Activated naive CD8-positive, alpha-beta T cell treated with anti-CD3 and anti-CD28 coated beads, Interleukin-2, amount 50 U/mL, for 24 hours (primary cell): ENCODE results near the gene KRTAP9-1.

Experiments used
- ATAC-seq: fragments of 150-1000 bp; cut with Tn5 transposase; one replicate; pipeline ENCODE4 v1.10.0; 2021
- DNase-seq: peaks from one replicate; pipeline ENCODE4 v3.0.0; 2021
- H3K27ac Mint-ChIP-seq: one replicate; pipeline ENCODE4 v1.8.0; 2021; ENCODE audit warnings: mild to moderate bottlenecking, mixed read lengths
- H3K27me3 Mint-ChIP-seq: one replicate; pipeline ENCODE4 v1.8.0; 2021; ENCODE audit warnings: mixed read lengths
- H3K36me3 Mint-ChIP-seq: one replicate; pipeline ENCODE4 v1.8.0; 2021; ENCODE audit warnings: low read depth, mixed read lengths
- H3K4me1 Mint-ChIP-seq: one replicate; pipeline ENCODE4 v1.8.0; 2021; ENCODE audit warnings: mixed read lengths
- H3K4me3 Mint-ChIP-seq: one replicate; pipeline ENCODE4 v1.8.0; 2021; ENCODE audit warnings: mild to moderate bottlenecking, moderate library complexity, mixed read lengths
- H3K9me3 Mint-ChIP-seq: one replicate; pipeline ENCODE4 v1.8.0; 2021; ENCODE audit warnings: mixed read lengths

KRTAP9-1 gene

GRCh38 chr17:41167561-41167960 is 22.1 kb upstream of the KRTAP9-1 start:
- H3K27me3 Mint-ChIP-seq, result no peaks in the 10 kb centered on the region
- H3K4me3 Mint-ChIP-seq, result no peak overlapping the region
- H3K36me3 Mint-ChIP-seq, result no peaks in the 10 kb centered on the region
- H3K27ac Mint-ChIP-seq, result no peak overlapping the region
- DNase-seq (no peak), ATAC-seq (no peak)
- H3K4me1 Mint-ChIP-seq, result no peaks in the 10 kb centered on the region
- H3K9me3 Mint-ChIP-seq, result no peaks in the 10 kb centered on the region

- no peak within 1 kb of the TSS for H3K27ac Mint-ChIP-seq
- DNase-seq (no peak), ATAC-seq (no peak)
- H3K4me3 Mint-ChIP-seq, result no peak within 1 kb of the TSS
- H3K36me3 Mint-ChIP-seq, result no peaks in the 10 kb centered on the region
- no peaks in the 10 kb centered on the region for H3K4me1 Mint-ChIP-seq
- no peaks in the 10 kb centered on the region for H3K27me3 Mint-ChIP-seq
- no peaks in the 10 kb centered on the region for H3K9me3 Mint-ChIP-seq
Observed at GRCh38 chr17:41168121-41168520, 21.6 kb upstream of the KRTAP9-1 start, which contains the start of gene KRTAP4-3. Gene KRTAP4-3, minus strand, starts transcription at chr17:41168221. Its CDS starts 49 bp downstream, at chr17:41168172.

GRCh38 chr17:41171886-41172285 is 17.8 kb upstream of the KRTAP9-1 start:
- Mint-ChIP-seq H3K4me3 (no peak overlapping the region), H3K27me3 (no peaks in the 10 kb centered on the region), H3K36me3 (no peaks in the 10 kb centered on the region), H3K4me1 (peaks cover 7% of the 10 kb centered on the region), H3K9me3 (no peaks in the 10 kb centered on the region), H3K27ac (no peak overlapping the region)
- ATAC-seq (no peak), DNase-seq (no peak)

- no peaks in the 10 kb centered on the region for H3K36me3 Mint-ChIP-seq
- peaks cover 19% of the 10 kb centered on the region for H3K4me1 Mint-ChIP-seq
- ATAC-seq, result no peak
- no peaks in the 10 kb centered on the region for H3K9me3 Mint-ChIP-seq
- no peaks in the 10 kb centered on the region for H3K27me3 Mint-ChIP-seq
- no peak overlapping the region for H3K4me3 Mint-ChIP-seq
- no peak overlapping the region for H3K27ac Mint-ChIP-seq
- no peak for DNase-seq
Observed at GRCh38 chr17:41176744-41177387, 12.8 kb upstream of the KRTAP9-1 start.

GRCh38 chr17:41177727-41178271 is 11.9 kb upstream of the KRTAP9-1 start, which contains the start of gene KRTAP4-2:
Gene KRTAP4-2, minus strand, starts transcription at chr17:41178221. Its CDS starts 57 bp downstream, at chr17:41178164.
- Mint-ChIP-seq H3K36me3 (no peaks in the 10 kb centered on the region), H3K4me3 (no peak within 1 kb of the TSS), H3K4me1 (peaks cover 19% of the 10 kb centered on the region), H3K27ac (no peak within 1 kb of the TSS), H3K27me3 (no peaks in the 10 kb centered on the region), H3K9me3 (no peaks in the 10 kb centered on the region)
- ATAC-seq (no peak), DNase-seq (no peak)

- no peak overlapping the region for H3K4me3 Mint-ChIP-seq
- no peak for DNase-seq
- no peak for ATAC-seq
- H3K9me3 Mint-ChIP-seq, result no peaks in the 10 kb centered on the region
- no peaks in the 10 kb centered on the region for H3K27me3 Mint-ChIP-seq
- no peak overlapping the region for H3K27ac Mint-ChIP-seq
- no peaks in the 10 kb centered on the region for H3K36me3 Mint-ChIP-seq
- H3K4me1 Mint-ChIP-seq, result peaks cover 19% of the 10 kb centered on the region
Observed at GRCh38 chr17:41178341-41178740, 11.3 kb upstream of the KRTAP9-1 start.

- peaks cover 17% of the 10 kb centered on the region for H3K4me1 Mint-ChIP-seq
- no peak overlapping the region for H3K27ac Mint-ChIP-seq
- no peaks in the 10 kb centered on the region for H3K36me3 Mint-ChIP-seq
- H3K9me3 Mint-ChIP-seq, result no peaks in the 10 kb centered on the region
- no peaks in the 10 kb centered on the region for H3K27me3 Mint-ChIP-seq
- ATAC-seq (no peak), DNase-seq (no peak)
- no peak overlapping the region for H3K4me3 Mint-ChIP-seq
Observed at GRCh38 chr17:41178843-41179616, 10.7 kb upstream of the KRTAP9-1 start.

GRCh38 chr17:41184480-41184961 is 5.2 kb upstream of the KRTAP9-1 start, which contains the start of gene KRTAP4-1:
Gene KRTAP4-1, minus strand, starts transcription at chr17:41184911. Its CDS starts 57 bp downstream, at chr17:41184854.
- no peaks in the 10 kb centered on the region for H3K4me1 Mint-ChIP-seq
- no peak within 1 kb of the TSS for H3K4me3 Mint-ChIP-seq
- ATAC-seq (no peak), DNase-seq (no peak)
- H3K36me3 Mint-ChIP-seq, result no peaks in the 10 kb centered on the region
- H3K27ac Mint-ChIP-seq, result no peak within 1 kb of the TSS
- H3K27me3 Mint-ChIP-seq, result no peaks in the 10 kb centered on the region
- no peaks in the 10 kb centered on the region for H3K9me3 Mint-ChIP-seq

GRCh38 chr17:41185001-41185400 is 4.7 kb upstream of the KRTAP9-1 start:
- no peaks in the 10 kb centered on the region for H3K4me1 Mint-ChIP-seq
- H3K4me3 Mint-ChIP-seq, result no peak overlapping the region
- no peaks in the 10 kb centered on the region for H3K36me3 Mint-ChIP-seq
- H3K27ac Mint-ChIP-seq, result no peak overlapping the region
- H3K9me3 Mint-ChIP-seq, result no peaks in the 10 kb centered on the region
- ATAC-seq (no peak), DNase-seq (no peak)
- no peaks in the 10 kb centered on the region for H3K27me3 Mint-ChIP-seq

GRCh38 chr17:41186872-41187271 is 2.8 kb upstream of the KRTAP9-1 start:
- DNase-seq, result no peak
- no peaks in the 10 kb centered on the region for H3K4me1 Mint-ChIP-seq
- H3K4me3 Mint-ChIP-seq, result no peak overlapping the region
- peaks cover 3% of the 10 kb centered on the region for H3K27me3 Mint-ChIP-seq
- no peaks in the 10 kb centered on the region for H3K9me3 Mint-ChIP-seq
- no peak overlapping the region for H3K27ac Mint-ChIP-seq
- no peaks in the 10 kb centered on the region for H3K36me3 Mint-ChIP-seq
- ATAC-seq, result no peak

- Mint-ChIP-seq H3K9me3 (no peaks in the 10 kb centered on the region), H3K36me3 (no peaks in the 10 kb centered on the region), H3K27ac (no peak overlapping the region), H3K27me3 (peaks cover 3% of the 10 kb centered on the region), H3K4me3 (no peak overlapping the region), H3K4me1 (no peaks in the 10 kb centered on the region)
- DNase-seq, result no peak
- no peak for ATAC-seq
Observed at GRCh38 chr17:41190328-41190727, 641 bp downstream of the KRTAP9-1 start.

GRCh38 chr17:41196068-41196467 is 6.4 kb downstream of the KRTAP9-1 start:
- no peak for ATAC-seq
- Mint-ChIP-seq H3K27ac (no peak overlapping the region), H3K4me1 (no peaks in the 10 kb centered on the region), H3K9me3 (no peaks in the 10 kb centered on the region), H3K36me3 (no peaks in the 10 kb centered on the region), H3K27me3 (peaks cover under 1% of the 10 kb centered on the region), H3K4me3 (no peak overlapping the region)
- no peak for DNase-seq

GRCh38 chr17:41199421-41200078 is 9.9 kb downstream of the KRTAP9-1 start:
- ATAC-seq (no peak), DNase-seq (no peak)
- Mint-ChIP-seq H3K9me3 (no peaks in the 10 kb centered on the region), H3K4me1 (no peaks in the 10 kb centered on the region), H3K36me3 (no peaks in the 10 kb centered on the region), H3K27ac (no peak overlapping the region), H3K27me3 (no peaks in the 10 kb centered on the region), H3K4me3 (no peak overlapping the region)

- H3K27me3 Mint-ChIP-seq, result peaks cover 2% of the 10 kb centered on the region
- ATAC-seq (peak; percentile 52), DNase-seq (no peak)
- no peaks in the 10 kb centered on the region for H3K9me3 Mint-ChIP-seq
- peaks cover 11% of the 10 kb centered on the region for H3K4me1 Mint-ChIP-seq
- H3K4me3 Mint-ChIP-seq, result no peak overlapping the region
- H3K36me3 Mint-ChIP-seq, result no peaks in the 10 kb centered on the region
- H3K27ac Mint-ChIP-seq, result no peak overlapping the region
Observed at GRCh38 chr17:41211845-41212466, 22.3 kb downstream of the KRTAP9-1 start.
